HepG2 (cell line): ENCODE results near the gene MCRIP2. TPM values are rescaled to one million over a fixed set of nuclear protein-coding genes. Genes with fewer than 3 reads are reported as not detected.

Experiments
- ATAC-seq: fragments of 200-7000 bp; cut with Tn5 transposase; 3 replicates; pipeline ENCODE4 v1.9.1; 2020; ENCODE audit warnings: mild to moderate bottlenecking, moderate library complexity
- BruUV-seq: library from RNA; stranded (reverse); fragments of 400-500 nt; replicated peaks from 2 replicates; lab custom pipeline; 2021; lab: Mats Ljungman, UMichigan
- CTCF ChIA-PET: fragments of 300-600 bp; formaldehyde crosslinking; extraction: SDS; loops from one replicate; lab custom pipeline; 2021; ENCODE audit warnings: low total read pairs, inconsistent platforms, low intra/inter-chr PET ratio; lab: Yijun Ruan, JAX
- POLR2A ChIA-PET: fragments of 350-600 bp; sonication (Branson Sonifier 250); formaldehyde crosslinking; loops from one replicate; lab custom pipeline; 2020; ENCODE audit warnings: antibody characterized with exemption, inconsistent platforms; lab: Yijun Ruan, JAX
- DNase-seq: peaks from one replicate; pipeline ENCODE4 v3.0.0-alpha.2; 2015; ENCODE audit warnings: low spot score
- FAIRE-seq: peaks from 3 replicates; lab custom pipeline; 2011; peaks lifted over from hg19 to GRCh38; lab: Jason Lieb, UNC
- H2AFZ ChIP-seq: one replicate; pipeline ENCODE4 v1.6.1; 2011; ENCODE audit warnings: low read length, inconsistent platforms
- H3K27ac ChIP-seq: fragments of 300-600 bp; 3 replicates; pipeline ENCODE4 v1.8.0; 2011; ENCODE audit warnings: mixed run types, mild to moderate bottlenecking, mixed read lengths, low read length, inconsistent platforms; ENCODE audit not compliant: insufficient read depth; ENCODE audit errors: extremely low read length
- H3K27me3 ChIP-seq, 2 experiments: fragments of 200-600 bp in 1 of 2; 2 replicates in 1 of 2; 3 replicates in 1 of 2; pipeline versions ENCODE4 v1.6.0 to v1.8.0; 2011; ENCODE audit warnings: low read length in 2 of 2, mild to moderate bottlenecking in 2 of 2, moderate library complexity in 2 of 2, inconsistent platforms in 1 of 2; ENCODE audit not compliant: insufficient read depth in 2 of 2, control insufficient read depth in 1 of 2
- H3K36me3 ChIP-seq, 2 experiments: fragments of 200-600 bp in 1 of 2; replicated peaks in 1 of 2; 2 replicates in 1 of 2; 3 replicates in 1 of 2; pipeline versions ENCODE4 v1.5.1 to v1.8.0; 2011; ENCODE audit warnings: low read length in 2 of 2, inconsistent platforms in 1 of 2; ENCODE audit not compliant: insufficient read depth in 2 of 2, control insufficient read depth in 1 of 2
- H3K4me1 ChIP-seq: 2 replicates; pipeline ENCODE4 v1.5.1; 2012; ENCODE audit warnings: low read length, inconsistent platforms; ENCODE audit not compliant: insufficient read depth
- H3K4me2 ChIP-seq: 2 replicates; pipeline ENCODE4 v1.6.0; 2011; ENCODE audit warnings: low read depth, low read length, inconsistent platforms
- H3K4me3 ChIP-seq, 3 experiments: fragments of 200-600 bp in 1 of 3; sonication (generic), shearing (Covaris generic) in 1 of 3; replicated peaks in 1 of 3; 2 replicates each; pipeline ENCODE4 v1.5.1; 2011 to 2016; ENCODE audit warnings: low read length in 3 of 3, inconsistent platforms in 2 of 3, low read depth in 2 of 3, mild to moderate bottlenecking in 2 of 3, control low read depth in 1 of 3, mixed read lengths in 1 of 3; ENCODE audit not compliant: insufficient read depth in 1 of 3
- H3K79me2 ChIP-seq: one replicate; pipeline ENCODE4 v1.6.1; 2011; ENCODE audit warnings: low read length, inconsistent platforms; ENCODE audit not compliant: insufficient read depth
- H3K9ac ChIP-seq: 2 replicates; pipeline ENCODE4 v1.6.0; 2011; ENCODE audit warnings: mild to moderate bottlenecking, low read depth, low read length, inconsistent platforms; ENCODE audit not compliant: insufficient read depth
- H3K9me3 ChIP-seq: 2 replicates; pipeline ENCODE4 v1.5.1; 2012; ENCODE audit warnings: mild to moderate bottlenecking, low read length
- H4K20me1 ChIP-seq: 2 replicates; pipeline ENCODE4 v1.6.0; 2011; ENCODE audit warnings: inconsistent platforms, mild to moderate bottlenecking, low read length, moderate library complexity; ENCODE audit not compliant: insufficient read depth
- AGO2 ChIP-seq: fragments of 200-400 bp; formaldehyde crosslinking; optimal IDR thresholded peaks from 2 replicates; pipeline ENCODE3; 2017; ENCODE audit warnings: mild to moderate bottlenecking, low read depth, low read length, moderate library complexity
- HNRNPL ChIP-seq: fragments of 200-400 bp; formaldehyde crosslinking; IDR thresholded peaks from 2 replicates; pipeline ENCODE4 v1.6.1; 2017; ENCODE audit warnings: mild to moderate bottlenecking, low read depth, low read length
- HNRNPLL ChIP-seq: fragments of 200-400 bp; formaldehyde crosslinking; IDR thresholded peaks from 2 replicates; pipeline ENCODE4 v1.6.1; 2017; ENCODE audit warnings: mild to moderate bottlenecking, low read depth, low read length; ENCODE audit not compliant: poor library complexity, severe bottlenecking
- NFATC3 ChIP-seq: sonication (generic); formaldehyde crosslinking; IDR thresholded peaks from 2 replicates; pipeline ENCODE4 v1.5.1; 2020; ENCODE audit warnings: mild to moderate bottlenecking, missing genetic modification reagents
- NRL ChIP-seq: sonication (generic); formaldehyde crosslinking; IDR thresholded peaks from 2 replicates; pipeline ENCODE4 v1.5.0; 2020; ENCODE audit warnings: missing genetic modification reagents, mild to moderate bottlenecking, moderate library complexity, borderline replicate concordance
- RAD21 ChIP-seq: fragments of 450-650 bp; formaldehyde crosslinking; IDR thresholded peaks from 2 replicates; pipeline ENCODE4 v1.5.0; 2020; ENCODE audit warnings: mild to moderate bottlenecking
- ZBTB33 ChIP-seq: sonication (generic); formaldehyde crosslinking; IDR thresholded peaks from 2 replicates; pipeline ENCODE4 v1.4.0; 2020; ENCODE audit warnings: missing genetic modification reagents
- ZNF20 ChIP-seq: sonication (generic); formaldehyde crosslinking; IDR thresholded peaks from 2 replicates; pipeline ENCODE4 v1.4.0; 2020; ENCODE audit warnings: mild to moderate bottlenecking, moderate library complexity, missing genetic modification reagents
- ZNF207 ChIP-seq: fragments of 450-650 bp; IDR thresholded peaks from 2 replicates; pipeline ENCODE4 v1.6.1; 2016; ENCODE audit warnings: antibody characterized with exemption, borderline replicate concordance
- ZNF362 ChIP-seq: sonication (generic); formaldehyde crosslinking; IDR thresholded peaks from 2 replicates; pipeline ENCODE4 v1.4.0; 2020; ENCODE audit warnings: missing genetic modification reagents, mild to moderate bottlenecking, borderline replicate concordance
- ZNF710 ChIP-seq: sonication (generic); formaldehyde crosslinking; IDR thresholded peaks from 2 replicates; pipeline ENCODE4 v1.5.0; 2020; ENCODE audit warnings: mild to moderate bottlenecking, missing genetic modification reagents, borderline replicate concordance
- WGBS: methylation state at CpG from one replicate; pipeline ENCODE4 v1.1.6; 2017; ENCODE audit warnings: low lambda C conversion rate; 5-methylcytosine and 5-hydroxymethylcytosine counted together
- in situ Hi-C: cut with HindIII; loops from 2 replicates; pipeline ENCODE4 v1.10.0; 2017; ENCODE audit warnings: low pct_unique_long_range_greater_than_20kb; ENCODE audit not compliant: extremely low pct_ligation_motif_present
- intact Hi-C: fragments of 100-400 bp; cut with micrococcal nuclease; formaldehyde crosslinking; loops from one replicate; pipeline ENCODE4 v1.10.0; 2022; ENCODE audit not compliant: unreplicated experiment
- polyA plus RNA-seq, 8 experiments: library from polyadenylated mRNA; depleted of rRNA in 3 of 8; stranded (reverse) in 7 of 8; unstranded in 1 of 8; fragments of >200 nt; fragmentation: Illumina TruSeq in 4 of 8; extraction: Trizol in 4 of 8; gene quantifications; 2 replicates each; pipeline versions ENCODE4 v1.2.1 to v1.2.3, GENCODE V29; 2011 to 2016; ENCODE audit warnings: low read depth in 4 of 8, missing spikeins in 1 of 8, mixed read lengths in 1 of 8; ENCODE audit not compliant: insufficient read depth in 1 of 8
- total RNA-seq, 5 experiments: library from RNA; depleted of rRNA; stranded (reverse); fragments of >200 nt; fragmentation: Illumina TruSeq; extraction: Trizol; gene quantifications; 2 replicates each; pipeline ENCODE4 v1.2.3, GENCODE V29; 2016; ENCODE audit warnings: low read depth in 1 of 5

The MCRIP2 gene
- total and polyA plus RNA-seq, 2 of the 13 experiments (the other 11 are each of a cell fraction or from before 2014, with no cell fraction given), result 39.6 to 76.7 TPM

- Histone ChIP-seq H3K4me2 (no peak overlapping the region), H2AFZ (no peak overlapping the region), H3K9ac (no peak overlapping the region), H3K27me3 (no peaks in the 10 kb centered on the region), H3K4me1 (peaks cover 58% of the 10 kb centered on the region), H3K9me3 (no peaks in the 10 kb centered on the region), H3K79me2 (peaks cover 6% of the 10 kb centered on the region), H3K27ac (no peak overlapping the region), H3K36me3 (peaks cover 2 to 3% of the 10 kb centered on the region in 2 experiments; a peak in 1 of 5 replicates), H4K20me1 (no peaks in the 10 kb centered on the region), H3K4me3 (no peak overlapping the region)
- CTCF ChIA-PET, result no interaction called here
- in situ Hi-C loops (no loop called here), intact Hi-C loops (no loop called here)
- FAIRE-seq (no peak), ATAC-seq (no peak), DNase-seq (no peak)
- POLR2A ChIA-PET, result interaction anchor here (1.8 kb wide), 1 partner anchor 8 kb away, joined by 4 read pairs; no protein-coding TSS in a partner anchor
- WGBS, result 100% methylated on average over 5 of the region's 22 CpGs
- TF ChIP-seq AGO2 (peak; percentile 21), RAD21 (CRISPR knock-in tag) (no peak)
- no TSS peak for BruUV-seq
Observed at GRCh38 chr16:651844-652243, 10.2 kb downstream of the MCRIP2 start.

- WGBS, result 92% methylated on average over 22 of the region's 28 CpGs
- H3K79me2 ChIP-seq, result peaks cover 4% of the 10 kb centered on the region
- no peaks in the 10 kb centered on the region for H3K9me3 ChIP-seq
- intact Hi-C loops, result no loop called here
- no peak overlapping the region for H2AFZ ChIP-seq
- no peak for ATAC-seq
- H3K4me1 ChIP-seq, result peaks cover 50% of the 10 kb centered on the region
- in situ Hi-C loops, result no loop called here
- H3K4me2 ChIP-seq, result no peak overlapping the region
- BruUV-seq, result no TSS peak
- no peak overlapping the region for H3K4me3 ChIP-seq
- FAIRE-seq, result no peak
- H3K9ac ChIP-seq, result no peak overlapping the region
- H3K36me3 ChIP-seq, result peaks cover 2 to 3% of the 10 kb centered on the region in 2 experiments; a peak in 1 of 5 replicates
- POLR2A ChIA-PET, result interaction anchor here (1.8 kb wide), 1 partner anchor 9 kb away, joined by 4 read pairs; no protein-coding TSS in a partner anchor
- no peak for DNase-seq
- no peaks in the 10 kb centered on the region for H4K20me1 ChIP-seq
- H3K27ac ChIP-seq, result peak overlapping the region; percentile 58
- CTCF ChIA-PET, result no interaction called here
- no peaks in the 10 kb centered on the region for H3K27me3 ChIP-seq
- TF ChIP-seq ZNF207, result no peak
- TF ChIP-seq NFATC3 (CRISPR knock-in tag), result no peak
- no peak for TF ChIP-seq ZNF20 (CRISPR knock-in tag)
- TF ChIP-seq ZNF710 (CRISPR knock-in tag), result no peak
- TF ChIP-seq HNRNPL, result 0 out of 2 replicates have a peak, but pooled peaks have one; percentile 40
- TF ChIP-seq HNRNPLL, result no peak
- TF ChIP-seq NRL, result no peak
- peak; percentile 71 for TF ChIP-seq ZBTB33 (CRISPR knock-in tag)
- no peak for TF ChIP-seq ZNF362
Observed at GRCh38 chr16:652454-653305, 11.1 kb downstream of the MCRIP2 start.
